HepG2 (cell line): ENCODE results near the gene COMMD2.

Source experiments
- ASH2L ChIP-seq: fragments of 300-600, 200-600 bp; sonication (generic); IDR thresholded peaks from 2 replicates; pipeline ENCODE4 v1.7.0; 2017; ENCODE audit warnings: low read depth, mild to moderate bottlenecking, moderate library complexity, mixed read lengths, low read length; ENCODE audit not compliant: insufficient read length
- SIN3A ChIP-seq: IDR thresholded peaks from 2 replicates; pipeline ENCODE4 v1.6.1; 2011; ENCODE audit warnings: low read depth, mild to moderate bottlenecking, control low read depth, low read length, borderline replicate concordance
- SIN3B ChIP-seq: fragments of 150-350 bp; IDR thresholded peaks from 2 replicates; pipeline ENCODE4 v1.6.1; 2014; ENCODE audit warnings: low read length
- ZSCAN20 ChIP-seq: sonication (generic); formaldehyde crosslinking; IDR thresholded peaks from 2 replicates; pipeline ENCODE4 v1.4.0; 2020; ENCODE audit warnings: missing genetic modification reagents, mild to moderate bottlenecking, borderline replicate concordance
- TF ChIP-seq, protein P1 (sequence below): sonication (generic); formaldehyde crosslinking; IDR thresholded peaks from 2 replicates; pipeline ENCODE4 v1.4.0; 2020; ENCODE audit warnings: low read depth, mild to moderate bottlenecking, missing genetic modification reagents
- TF ChIP-seq, protein P2 (sequence below): IDR thresholded peaks from 2 replicates; pipeline ENCODE4 v1.6.1; 2016
- TF ChIP-seq, protein P3 (sequence below): sonication (generic); formaldehyde crosslinking; IDR thresholded peaks from 2 replicates; pipeline ENCODE4 v1.4.0; 2020; ENCODE audit warnings: missing genetic modification reagents
- TF ChIP-seq, protein P4 (sequence below): sonication (generic); formaldehyde crosslinking; IDR thresholded peaks from 2 replicates; pipeline ENCODE4 v1.5.0; 2020; ENCODE audit warnings: mild to moderate bottlenecking, missing genetic modification reagents, moderate library complexity
- TF ChIP-seq, protein P5 (sequence below): sonication (generic); formaldehyde crosslinking; IDR thresholded peaks from 2 replicates; pipeline ENCODE4 v1.4.0; 2020; ENCODE audit warnings: missing genetic modification reagents

DNA sequence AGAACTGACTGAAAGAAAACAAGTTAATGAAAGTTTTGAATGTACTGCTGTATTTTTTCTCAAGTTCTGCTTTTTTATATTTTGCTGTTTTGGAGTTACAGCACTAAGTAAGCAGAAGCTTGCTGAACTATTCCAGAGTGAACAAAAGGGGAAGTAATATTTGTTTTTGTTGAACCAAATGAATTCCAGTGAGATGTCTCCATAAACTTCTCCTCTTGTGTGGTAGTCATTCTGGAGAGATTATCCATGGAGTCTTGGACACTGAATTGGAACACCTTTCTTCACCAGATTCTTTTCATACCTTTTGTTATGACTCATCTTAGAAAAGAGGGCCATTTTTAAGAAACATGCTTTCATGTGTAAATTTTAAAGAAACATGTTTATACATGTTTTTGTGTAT, 31.3 kb upstream of the COMMD2 start:
- no peak for TF ChIP-seq SIN3B
- TF ChIP-seq, protein P1, sequence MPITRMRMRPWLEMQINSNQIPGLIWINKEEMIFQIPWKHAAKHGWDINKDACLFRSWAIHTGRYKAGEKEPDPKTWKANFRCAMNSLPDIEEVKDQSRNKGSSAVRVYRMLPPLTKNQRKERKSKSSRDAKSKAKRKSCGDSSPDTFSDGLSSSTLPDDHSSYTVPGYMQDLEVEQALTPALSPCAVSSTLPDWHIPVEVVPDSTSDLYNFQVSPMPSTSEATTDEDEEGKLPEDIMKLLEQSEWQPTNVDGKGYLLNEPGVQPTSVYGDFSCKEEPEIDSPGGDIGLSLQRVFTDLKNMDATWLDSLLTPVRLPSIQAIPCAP: no peak
- TF ChIP-seq, protein P2, sequence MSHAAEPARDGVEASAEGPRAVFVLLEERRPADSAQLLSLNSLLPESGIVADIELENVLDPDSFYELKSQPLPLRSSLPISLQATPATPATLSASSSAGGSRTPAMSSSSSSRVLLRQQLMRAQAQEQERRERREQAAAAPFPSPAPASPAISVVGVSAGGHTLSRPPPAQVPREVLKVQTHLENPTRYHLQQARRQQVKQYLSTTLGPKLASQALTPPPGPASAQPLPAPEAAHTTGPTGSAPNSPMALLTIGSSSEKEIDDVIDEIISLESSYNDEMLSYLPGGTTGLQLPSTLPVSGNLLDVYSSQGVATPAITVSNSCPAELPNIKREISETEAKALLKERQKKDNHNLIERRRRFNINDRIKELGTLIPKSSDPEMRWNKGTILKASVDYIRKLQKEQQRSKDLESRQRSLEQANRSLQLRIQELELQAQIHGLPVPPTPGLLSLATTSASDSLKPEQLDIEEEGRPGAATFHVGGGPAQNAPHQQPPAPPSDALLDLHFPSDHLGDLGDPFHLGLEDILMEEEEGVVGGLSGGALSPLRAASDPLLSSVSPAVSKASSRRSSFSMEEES (CRISPR knock-in tag): no peak
- TF ChIP-seq, protein P3, sequence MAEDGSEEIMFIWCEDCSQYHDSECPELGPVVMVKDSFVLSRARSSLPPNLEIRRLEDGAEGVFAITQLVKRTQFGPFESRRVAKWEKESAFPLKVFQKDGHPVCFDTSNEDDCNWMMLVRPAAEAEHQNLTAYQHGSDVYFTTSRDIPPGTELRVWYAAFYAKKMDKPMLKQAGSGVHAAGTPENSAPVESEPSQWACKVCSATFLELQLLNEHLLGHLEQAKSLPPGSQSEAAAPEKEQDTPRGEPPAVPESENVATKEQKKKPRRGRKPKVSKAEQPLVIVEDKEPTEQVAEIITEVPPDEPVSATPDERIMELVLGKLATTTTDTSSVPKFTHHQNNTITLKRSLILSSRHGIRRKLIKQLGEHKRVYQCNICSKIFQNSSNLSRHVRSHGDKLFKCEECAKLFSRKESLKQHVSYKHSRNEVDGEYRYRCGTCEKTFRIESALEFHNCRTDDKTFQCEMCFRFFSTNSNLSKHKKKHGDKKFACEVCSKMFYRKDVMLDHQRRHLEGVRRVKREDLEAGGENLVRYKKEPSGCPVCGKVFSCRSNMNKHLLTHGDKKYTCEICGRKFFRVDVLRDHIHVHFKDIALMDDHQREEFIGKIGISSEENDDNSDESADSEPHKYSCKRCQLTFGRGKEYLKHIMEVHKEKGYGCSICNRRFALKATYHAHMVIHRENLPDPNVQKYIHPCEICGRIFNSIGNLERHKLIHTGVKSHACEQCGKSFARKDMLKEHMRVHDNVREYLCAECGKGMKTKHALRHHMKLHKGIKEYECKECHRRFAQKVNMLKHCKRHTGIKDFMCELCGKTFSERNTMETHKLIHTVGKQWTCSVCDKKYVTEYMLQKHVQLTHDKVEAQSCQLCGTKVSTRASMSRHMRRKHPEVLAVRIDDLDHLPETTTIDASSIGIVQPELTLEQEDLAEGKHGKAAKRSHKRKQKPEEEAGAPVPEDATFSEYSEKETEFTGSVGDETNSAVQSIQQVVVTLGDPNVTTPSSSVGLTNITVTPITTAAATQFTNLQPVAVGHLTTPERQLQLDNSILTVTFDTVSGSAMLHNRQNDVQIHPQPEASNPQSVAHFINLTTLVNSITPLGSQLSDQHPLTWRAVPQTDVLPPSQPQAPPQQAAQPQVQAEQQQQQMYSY: no peak
- TF ChIP-seq SIN3A: no peak
- no peak for TF ChIP-seq ASH2L
- no peak for TF ChIP-seq ZSCAN20 (CRISPR knock-in tag)
- TF ChIP-seq, protein P4, sequence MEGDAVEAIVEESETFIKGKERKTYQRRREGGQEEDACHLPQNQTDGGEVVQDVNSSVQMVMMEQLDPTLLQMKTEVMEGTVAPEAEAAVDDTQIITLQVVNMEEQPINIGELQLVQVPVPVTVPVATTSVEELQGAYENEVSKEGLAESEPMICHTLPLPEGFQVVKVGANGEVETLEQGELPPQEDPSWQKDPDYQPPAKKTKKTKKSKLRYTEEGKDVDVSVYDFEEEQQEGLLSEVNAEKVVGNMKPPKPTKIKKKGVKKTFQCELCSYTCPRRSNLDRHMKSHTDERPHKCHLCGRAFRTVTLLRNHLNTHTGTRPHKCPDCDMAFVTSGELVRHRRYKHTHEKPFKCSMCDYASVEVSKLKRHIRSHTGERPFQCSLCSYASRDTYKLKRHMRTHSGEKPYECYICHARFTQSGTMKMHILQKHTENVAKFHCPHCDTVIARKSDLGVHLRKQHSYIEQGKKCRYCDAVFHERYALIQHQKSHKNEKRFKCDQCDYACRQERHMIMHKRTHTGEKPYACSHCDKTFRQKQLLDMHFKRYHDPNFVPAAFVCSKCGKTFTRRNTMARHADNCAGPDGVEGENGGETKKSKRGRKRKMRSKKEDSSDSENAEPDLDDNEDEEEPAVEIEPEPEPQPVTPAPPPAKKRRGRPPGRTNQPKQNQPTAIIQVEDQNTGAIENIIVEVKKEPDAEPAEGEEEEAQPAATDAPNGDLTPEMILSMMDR (CRISPR knock-in tag): no peak
- TF ChIP-seq, protein P5, sequence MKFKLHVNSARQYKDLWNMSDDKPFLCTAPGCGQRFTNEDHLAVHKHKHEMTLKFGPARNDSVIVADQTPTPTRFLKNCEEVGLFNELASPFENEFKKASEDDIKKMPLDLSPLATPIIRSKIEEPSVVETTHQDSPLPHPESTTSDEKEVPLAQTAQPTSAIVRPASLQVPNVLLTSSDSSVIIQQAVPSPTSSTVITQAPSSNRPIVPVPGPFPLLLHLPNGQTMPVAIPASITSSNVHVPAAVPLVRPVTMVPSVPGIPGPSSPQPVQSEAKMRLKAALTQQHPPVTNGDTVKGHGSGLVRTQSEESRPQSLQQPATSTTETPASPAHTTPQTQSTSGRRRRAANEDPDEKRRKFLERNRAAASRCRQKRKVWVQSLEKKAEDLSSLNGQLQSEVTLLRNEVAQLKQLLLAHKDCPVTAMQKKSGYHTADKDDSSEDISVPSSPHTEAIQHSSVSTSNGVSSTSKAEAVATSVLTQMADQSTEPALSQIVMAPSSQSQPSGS (CRISPR knock-in tag): no peak
